Measurements from ENCODE around the gene CCDC154. TPM values are rescaled to one million over a fixed set of nuclear protein-coding genes. Genes with fewer than 3 reads are reported as not detected.

The CCDC154 gene
- total and polyA plus RNA-seq, 9 of the 15 experiments (the other 6 are each of a cell fraction or from before 2014, with no cell fraction given) = 0.15 to 1.4 (median 0.20) TPM; not detected in 5

DNA sequence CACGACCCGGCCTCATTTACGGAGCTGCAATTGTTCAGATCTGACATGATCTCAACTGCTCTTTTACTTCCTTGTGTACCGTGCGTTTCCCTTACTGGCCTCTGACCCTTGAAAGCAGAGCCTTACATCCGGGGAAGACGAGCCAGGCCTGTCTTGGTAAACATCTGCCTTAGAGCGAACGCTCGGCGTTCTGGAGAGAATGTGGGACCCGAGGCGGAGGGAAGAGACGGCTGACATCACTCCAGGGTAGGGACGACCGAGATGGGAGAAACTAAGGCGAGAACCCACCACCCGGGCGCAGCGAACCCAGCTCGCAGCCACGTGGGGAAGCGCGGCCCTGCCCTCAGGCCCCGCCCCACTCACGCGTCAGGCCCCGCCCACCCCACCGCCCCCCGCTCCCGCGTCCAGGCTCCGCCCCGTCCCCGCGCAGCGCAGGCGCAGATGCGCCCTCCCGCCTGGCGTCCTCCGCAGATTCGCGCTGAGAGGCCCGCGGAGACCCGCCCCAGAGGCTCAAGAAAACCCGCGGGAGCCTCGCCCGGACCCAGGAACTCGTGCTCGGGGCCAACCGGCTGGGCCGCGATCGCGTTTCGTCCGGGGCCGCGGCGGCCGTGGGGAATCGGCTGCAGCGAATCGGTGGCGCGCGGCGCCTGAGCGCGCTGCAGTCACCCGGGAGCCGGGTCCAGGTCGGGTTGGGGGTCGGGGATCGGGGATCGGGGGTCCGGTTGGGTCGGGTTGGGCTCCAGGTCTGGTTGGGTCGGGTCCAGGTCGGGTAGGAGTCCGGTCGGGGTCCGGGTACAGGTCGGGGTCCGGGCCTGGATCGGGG, 48.8 kb upstream of the CCDC154 start, which contains the start of gene TELO2 (continued):
- TF ChIP-seq, protein P1, sequence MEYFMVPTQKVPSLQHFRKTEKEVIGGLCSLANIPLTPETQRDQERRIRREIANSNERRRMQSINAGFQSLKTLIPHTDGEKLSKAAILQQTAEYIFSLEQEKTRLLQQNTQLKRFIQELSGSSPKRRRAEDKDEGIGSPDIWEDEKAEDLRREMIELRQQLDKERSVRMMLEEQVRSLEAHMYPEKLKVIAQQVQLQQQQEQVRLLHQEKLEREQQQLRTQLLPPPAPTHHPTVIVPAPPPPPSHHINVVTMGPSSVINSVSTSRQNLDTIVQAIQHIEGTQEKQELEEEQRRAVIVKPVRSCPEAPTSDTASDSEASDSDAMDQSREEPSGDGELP (CRISPR knock-in tag; IDR thresholded peaks at IDR 0.05; ENCODE audit: borderline replicate concordance) = peak; percentile 77
- TF ChIP-seq NRF1 (conservative IDR thresholded peaks at IDR 0.05 in 1 of 2, IDR thresholded peaks at IDR 0.05 in 1 of 2) = peak; percentile 86 to 89
- no peak for TF ChIP-seq BRD9 (IDR thresholded peaks at IDR 0.05; ENCODE audit: low read depth, partially characterized antibody)
- no peak for TF ChIP-seq ADNP (tag; IDR thresholded peaks at IDR 0.05)
- no peak for TF ChIP-seq ZBED1 (IDR thresholded peaks at IDR 0.05)
- no peak for TF ChIP-seq PHB (CRISPR knock-in tag; IDR thresholded peaks at IDR 0.05)
- peak in 1 of 2 experiments; percentile 95; a peak in 3 of 4 replicates for TF ChIP-seq FOXA3 (CRISPR knock-in tag; conservative IDR thresholded peaks at IDR 0.05 in 1 of 2, IDR thresholded peaks at IDR 0.05 in 1 of 2)
- TF ChIP-seq KLF1 (tag; IDR thresholded peaks at IDR 0.05) = peak; percentile 50
- TF ChIP-seq FOXJ2 (tag; IDR thresholded peaks at IDR 0.05) = no peak
- TF ChIP-seq ZFX (CRISPR knock-in tag; IDR thresholded peaks at IDR 0.05) = peak; percentile 93
- peak; percentile 88 for TF ChIP-seq POLR2G (IDR thresholded peaks at IDR 0.05; ENCODE audit: low read depth, low read length)
- 0 out of 4 replicates have a peak, but pooled peaks of 1 of the 2 experiments have one; percentile 66 for TF ChIP-seq ARNT (IDR thresholded peaks at IDR 0.05)
- peak; percentile 39; the same call in 1 of the 2 replicates for TF ChIP-seq CREB1 (IDR thresholded peaks at IDR 0.05)
- peak; percentile 17; the same call in 1 of the 2 replicates for TF ChIP-seq CREB1 (CRISPR knock-in tag; IDR thresholded peaks at IDR 0.05)
- peak; percentile 72 for TF ChIP-seq RNF2 (IDR thresholded peaks at IDR 0.05)
- TF ChIP-seq, protein P2, sequence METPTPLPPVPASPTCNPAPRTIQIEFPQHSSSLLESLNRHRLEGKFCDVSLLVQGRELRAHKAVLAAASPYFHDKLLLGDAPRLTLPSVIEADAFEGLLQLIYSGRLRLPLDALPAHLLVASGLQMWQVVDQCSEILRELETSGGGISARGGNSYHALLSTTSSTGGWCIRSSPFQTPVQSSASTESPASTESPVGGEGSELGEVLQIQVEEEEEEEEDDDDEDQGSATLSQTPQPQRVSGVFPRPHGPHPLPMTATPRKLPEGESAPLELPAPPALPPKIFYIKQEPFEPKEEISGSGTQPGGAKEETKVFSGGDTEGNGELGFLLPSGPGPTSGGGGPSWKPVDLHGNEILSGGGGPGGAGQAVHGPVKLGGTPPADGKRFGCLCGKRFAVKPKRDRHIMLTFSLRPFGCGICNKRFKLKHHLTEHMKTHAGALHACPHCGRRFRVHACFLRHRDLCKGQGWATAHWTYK (CRISPR knock-in tag; IDR thresholded peaks at IDR 0.05) = peak; percentile 44; the same call in 1 of the 2 replicates
- TF ChIP-seq, protein P3, sequence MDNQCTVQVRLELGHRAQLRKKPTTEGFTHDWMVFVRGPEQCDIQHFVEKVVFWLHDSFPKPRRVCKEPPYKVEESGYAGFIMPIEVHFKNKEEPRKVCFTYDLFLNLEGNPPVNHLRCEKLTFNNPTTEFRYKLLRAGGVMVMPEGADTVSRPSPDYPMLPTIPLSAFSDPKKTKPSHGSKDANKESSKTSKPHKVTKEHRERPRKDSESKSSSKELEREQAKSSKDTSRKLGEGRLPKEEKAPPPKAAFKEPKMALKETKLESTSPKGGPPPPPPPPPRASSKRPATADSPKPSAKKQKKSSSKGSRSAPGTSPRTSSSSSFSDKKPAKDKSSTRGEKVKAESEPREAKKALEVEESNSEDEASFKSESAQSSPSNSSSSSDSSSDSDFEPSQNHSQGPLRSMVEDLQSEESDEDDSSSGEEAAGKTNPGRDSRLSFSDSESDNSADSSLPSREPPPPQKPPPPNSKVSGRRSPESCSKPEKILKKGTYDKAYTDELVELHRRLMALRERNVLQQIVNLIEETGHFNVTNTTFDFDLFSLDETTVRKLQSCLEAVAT (IDR thresholded peaks at IDR 0.05) = no peak
- peak; percentile 35 to 86; a peak in 2 of 4 replicates for TF ChIP-seq TEAD1 (CRISPR knock-in tag; IDR thresholded peaks at IDR 0.05)
- peak; percentile 35; the same call in 1 of the 2 replicates for TF ChIP-seq POLR2AphosphoS5 (IDR thresholded peaks at IDR 0.05; ENCODE audit: control insufficient read depth, insufficient read depth, low read depth, low read length)
- TF ChIP-seq, protein P4, sequence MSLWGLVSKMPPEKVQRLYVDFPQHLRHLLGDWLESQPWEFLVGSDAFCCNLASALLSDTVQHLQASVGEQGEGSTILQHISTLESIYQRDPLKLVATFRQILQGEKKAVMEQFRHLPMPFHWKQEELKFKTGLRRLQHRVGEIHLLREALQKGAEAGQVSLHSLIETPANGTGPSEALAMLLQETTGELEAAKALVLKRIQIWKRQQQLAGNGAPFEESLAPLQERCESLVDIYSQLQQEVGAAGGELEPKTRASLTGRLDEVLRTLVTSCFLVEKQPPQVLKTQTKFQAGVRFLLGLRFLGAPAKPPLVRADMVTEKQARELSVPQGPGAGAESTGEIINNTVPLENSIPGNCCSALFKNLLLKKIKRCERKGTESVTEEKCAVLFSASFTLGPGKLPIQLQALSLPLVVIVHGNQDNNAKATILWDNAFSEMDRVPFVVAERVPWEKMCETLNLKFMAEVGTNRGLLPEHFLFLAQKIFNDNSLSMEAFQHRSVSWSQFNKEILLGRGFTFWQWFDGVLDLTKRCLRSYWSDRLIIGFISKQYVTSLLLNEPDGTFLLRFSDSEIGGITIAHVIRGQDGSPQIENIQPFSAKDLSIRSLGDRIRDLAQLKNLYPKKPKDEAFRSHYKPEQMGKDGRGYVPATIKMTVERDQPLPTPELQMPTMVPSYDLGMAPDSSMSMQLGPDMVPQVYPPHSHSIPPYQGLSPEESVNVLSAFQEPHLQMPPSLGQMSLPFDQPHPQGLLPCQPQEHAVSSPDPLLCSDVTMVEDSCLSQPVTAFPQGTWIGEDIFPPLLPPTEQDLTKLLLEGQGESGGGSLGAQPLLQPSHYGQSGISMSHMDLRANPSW (CRISPR knock-in tag; IDR thresholded peaks at IDR 0.05) = no peak; the same call in 1 of the 2 replicates
- TF ChIP-seq ZNF143 (CRISPR knock-in tag; IDR thresholded peaks at IDR 0.05) = peak; percentile 48; the same call in 1 of the 2 replicates
